LoVo (cell line): ENCODE measurements around the gene ADGRL1.
"Not testable (repeated sequence)": the region's sequence is repeated elsewhere in the genome, so short reads cannot be mapped to it uniquely, and the experiment has no call there.

ENCODE experiments used
- DNase-seq: peaks from one replicate; pipeline ENCODE4 v3.0.0-alpha.2; 2016; ENCODE audit warnings: low spot score

The ADGRL1 gene

GRCh38 chr19:14189415-14189814 lies 16.6 kb downstream of the ADGRL1 start:
- DNase-seq = no peak

DNA sequence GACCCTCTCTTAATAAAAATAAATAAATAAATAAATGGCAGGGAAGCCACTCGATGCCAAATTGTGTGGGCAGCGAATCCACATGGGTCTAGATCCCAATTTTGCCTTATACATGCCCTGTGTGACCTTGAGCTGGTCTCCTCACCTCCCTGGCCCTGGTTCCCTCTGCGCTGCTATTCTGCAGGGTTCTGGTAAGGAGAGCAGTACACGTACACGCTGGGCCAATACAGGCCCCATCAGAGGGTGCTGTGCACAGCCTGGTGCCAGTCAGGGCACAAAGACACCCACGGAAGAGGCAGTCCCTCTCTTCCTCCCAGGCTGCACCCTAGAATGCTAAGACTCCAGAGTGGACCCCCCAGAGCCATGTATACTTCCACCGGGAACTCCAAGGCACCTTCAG lies 17.9 kb downstream of the ADGRL1 start:
- DNase-seq = not testable (repeated sequence)

GRCh38 chr19:14187561-14187960 lies 18.4 kb downstream of the ADGRL1 start:
- DNase-seq = no peak

GRCh38 chr19:14186684-14187083 lies 19.3 kb downstream of the ADGRL1 start:
- DNase-seq = not testable (repeated sequence)

DNA sequence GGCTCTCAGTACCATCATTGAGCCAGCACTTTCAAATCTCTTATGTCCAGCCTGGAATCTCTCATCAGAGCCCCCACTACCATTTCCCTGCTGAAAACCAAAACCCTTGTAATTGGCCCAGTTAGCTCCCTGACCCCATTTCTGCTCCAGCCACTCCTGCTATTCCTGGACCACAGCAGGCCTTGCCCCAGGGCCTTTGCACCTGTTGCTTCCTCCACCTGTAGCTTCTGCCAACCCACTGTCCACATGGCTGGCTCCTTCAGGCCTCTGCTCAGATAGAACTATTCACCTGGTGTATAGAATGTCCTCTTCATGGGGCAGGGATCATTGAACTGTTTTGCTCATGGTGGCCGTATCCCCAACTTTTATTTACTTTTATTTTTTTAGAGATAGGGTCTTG lies 20.3 kb downstream of the ADGRL1 start:
- DNase-seq = not testable (repeated sequence)

- no peak for DNase-seq
These were observed 20.8 kb downstream of the ADGRL1 start for GRCh38 chr19:14185158-14185557.

GRCh38 chr19:14183741-14184350 lies 22.1 kb downstream of the ADGRL1 start:
- DNase-seq = no peak

GRCh38 chr19:14182476-14182875 lies 23.5 kb downstream of the ADGRL1 start:
- no peak for DNase-seq

GRCh38 chr19:14181906-14182305 lies 24.1 kb downstream of the ADGRL1 start:
- DNase-seq = no peak

DNA sequence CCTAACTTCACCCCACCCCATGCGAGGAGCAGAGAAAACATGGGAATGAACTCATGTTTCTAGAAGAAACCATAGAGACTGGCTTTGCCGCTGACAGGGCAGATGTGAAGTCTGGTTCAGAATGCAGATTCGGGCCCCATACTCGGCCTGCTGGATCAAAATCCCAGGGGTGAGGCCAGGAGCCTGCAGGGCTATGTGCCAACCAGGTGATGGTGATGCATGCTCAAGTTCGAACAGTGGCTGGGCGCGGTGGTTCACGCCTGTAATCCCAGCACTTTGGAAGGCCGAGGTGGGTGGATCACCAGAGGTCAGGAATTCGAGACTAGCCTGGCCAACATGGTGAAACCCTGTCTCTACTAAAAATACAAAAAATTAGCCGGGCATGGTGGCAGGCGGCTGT lies 24.8 kb downstream of the ADGRL1 start:
- DNase-seq = not testable (repeated sequence)

DNA sequence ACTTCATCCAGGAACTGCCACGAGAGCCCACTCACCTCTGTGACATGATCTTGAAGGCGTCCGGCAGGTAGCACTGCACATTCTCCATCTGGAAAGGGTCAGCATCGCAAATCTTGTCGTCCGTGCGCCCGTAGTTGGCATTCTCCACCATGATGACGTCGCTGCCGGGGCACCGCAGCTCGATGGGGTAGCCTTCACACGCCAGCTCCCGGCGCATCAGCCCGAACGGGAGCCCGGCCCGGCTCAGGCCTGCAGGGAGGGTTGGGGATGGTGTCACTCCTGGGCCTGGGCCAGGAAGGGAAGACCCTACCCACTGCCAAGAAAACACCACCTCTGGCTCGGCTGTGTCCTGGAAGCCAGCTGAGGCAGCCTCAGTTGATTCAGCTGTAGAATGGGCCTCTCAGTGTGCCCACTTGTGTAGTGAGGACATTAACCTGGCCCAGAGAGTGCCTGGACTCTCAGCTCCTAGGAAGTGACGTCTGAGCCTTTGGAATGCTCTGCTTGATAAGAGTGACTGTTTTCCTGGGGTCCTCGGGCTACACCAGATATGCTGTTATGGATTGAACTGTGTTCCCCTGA lies 28.4 kb downstream of the ADGRL1 start:
- DNase-seq = no peak

- DNase-seq = no peak
These were observed 30.6 kb downstream of the ADGRL1 start for GRCh38 chr19:14175351-14175792.

DNA sequence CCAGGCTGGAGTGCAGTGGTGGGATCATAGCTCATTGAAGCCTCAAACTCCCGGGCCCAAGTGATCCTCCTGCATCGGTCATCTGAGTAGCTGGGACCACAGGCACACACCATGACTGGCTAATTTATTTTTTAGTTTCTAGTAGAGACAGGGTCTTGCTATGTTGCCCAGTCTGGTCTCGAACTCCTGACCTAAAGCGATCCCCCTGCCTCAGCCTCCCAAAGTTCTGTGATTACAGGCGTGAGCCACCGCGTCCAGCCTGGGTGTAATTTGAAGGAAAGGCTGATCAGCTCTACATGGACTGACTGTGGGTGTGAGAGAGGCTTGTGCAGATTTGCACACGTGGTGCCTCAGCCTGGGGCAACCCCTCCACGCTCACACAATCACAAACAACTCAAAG lies 31.1 kb downstream of the ADGRL1 start:
- no peak for DNase-seq

- no peak for DNase-seq
These were observed 37.0 kb downstream of the ADGRL1 start for GRCh38 chr19:14168993-14169392.

GRCh38 chr19:14168259-14168972 lies 37.6 kb downstream of the ADGRL1 start:
- no peak for DNase-seq

DNA sequence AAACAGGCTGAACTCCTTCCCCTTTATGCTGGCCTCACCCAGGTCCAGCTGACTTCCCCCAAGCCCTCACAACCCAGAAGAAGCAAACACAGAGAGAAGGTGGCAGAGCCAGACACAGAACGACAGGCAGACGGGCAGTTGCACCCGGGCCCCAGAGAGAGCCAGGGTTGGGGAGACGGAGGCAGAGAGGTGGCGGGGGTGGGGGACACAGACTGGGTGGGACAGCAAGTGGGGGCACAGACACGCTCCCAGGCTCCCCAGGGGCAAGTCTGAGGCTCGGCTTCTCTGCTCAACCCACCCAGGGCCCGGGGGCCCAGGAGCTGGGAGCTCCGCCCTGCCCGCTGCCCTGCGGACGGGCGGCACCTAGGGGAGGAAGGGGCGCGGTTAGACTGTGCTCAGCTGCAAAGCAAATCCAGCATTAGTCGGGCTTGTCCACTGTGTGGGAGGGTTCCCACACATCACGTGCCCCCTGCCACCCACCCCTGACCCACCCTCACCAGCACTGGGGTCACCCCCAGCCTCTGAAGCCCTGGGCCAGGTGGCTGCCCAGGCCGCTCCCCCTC lies 38.3 kb downstream of the ADGRL1 start:
- no peak for DNase-seq

DNA sequence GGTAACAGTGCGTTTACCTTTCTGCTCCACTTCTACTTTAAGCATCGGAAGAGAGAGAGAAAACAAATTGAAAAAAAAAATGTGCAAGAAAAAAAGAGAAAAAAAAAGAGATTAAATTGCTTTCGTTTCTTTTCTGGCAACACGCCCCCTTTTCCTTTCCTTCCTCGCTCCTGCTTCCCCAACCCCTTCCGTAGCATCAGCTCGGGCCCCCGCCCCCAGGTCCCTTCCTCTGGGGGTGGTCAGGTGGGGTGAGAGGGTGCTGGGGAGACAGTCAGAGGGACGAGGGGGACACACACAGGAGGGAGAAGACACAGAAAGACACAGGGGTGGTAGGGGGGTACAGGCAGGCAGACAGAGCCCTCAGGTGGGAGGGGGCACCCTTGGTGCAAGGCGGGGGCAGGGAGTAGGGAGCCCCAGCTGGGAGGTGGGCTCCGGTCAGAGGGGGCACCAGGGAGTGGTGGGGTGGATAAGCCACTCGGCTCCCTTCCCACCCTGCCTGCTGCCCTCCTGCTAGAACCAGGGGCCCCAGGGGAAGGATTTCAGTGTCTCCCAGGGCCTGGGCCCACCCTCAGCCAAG lies 38.9 kb downstream of the ADGRL1 start:
- DNase-seq = no peak

DNA sequence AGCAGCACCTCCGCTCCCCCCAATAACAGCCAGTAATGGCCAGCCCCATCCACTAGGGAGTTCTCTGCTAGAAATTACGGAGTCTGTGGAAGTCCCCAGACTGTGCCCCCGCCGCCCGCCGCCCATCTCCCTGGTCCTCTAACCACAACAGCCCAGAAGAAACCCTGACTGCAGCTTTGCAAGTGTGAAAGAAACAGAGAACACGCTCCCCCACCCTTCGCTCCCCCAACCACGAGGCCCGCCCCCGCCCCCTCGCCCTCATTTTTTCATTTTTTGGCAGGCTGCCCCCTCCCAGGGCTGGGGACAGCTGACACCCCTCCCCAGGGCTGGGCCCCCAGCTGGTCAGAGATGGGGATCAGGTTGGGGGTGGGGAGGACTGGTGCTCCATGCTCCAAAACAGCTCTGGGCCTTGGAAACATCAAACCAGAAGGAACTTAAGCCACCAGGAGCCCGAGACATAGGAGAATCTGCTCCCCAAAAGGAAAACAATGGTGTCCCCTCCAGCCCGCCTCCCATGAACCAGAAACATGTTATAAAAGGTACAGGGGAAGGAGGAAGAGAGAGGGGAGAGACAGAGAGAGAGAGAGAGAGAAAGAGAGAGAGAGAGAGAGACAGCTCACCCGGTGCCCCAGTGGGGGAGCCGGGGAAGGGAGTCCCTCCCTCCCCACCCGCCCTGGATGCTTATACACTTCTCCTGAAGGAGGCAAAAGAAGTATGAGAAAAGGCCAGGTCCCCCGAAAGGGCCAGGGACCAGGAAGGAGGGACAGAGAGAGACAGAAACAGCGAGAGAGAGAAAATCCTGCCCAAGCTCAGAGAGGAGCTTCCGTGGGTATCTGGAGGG lies 39.8 kb downstream of the ADGRL1 start:
- no peak for DNase-seq

- DNase-seq = no peak
These were observed 41.1 kb downstream of the ADGRL1 start for GRCh38 chr19:14164724-14165493.

DNA sequence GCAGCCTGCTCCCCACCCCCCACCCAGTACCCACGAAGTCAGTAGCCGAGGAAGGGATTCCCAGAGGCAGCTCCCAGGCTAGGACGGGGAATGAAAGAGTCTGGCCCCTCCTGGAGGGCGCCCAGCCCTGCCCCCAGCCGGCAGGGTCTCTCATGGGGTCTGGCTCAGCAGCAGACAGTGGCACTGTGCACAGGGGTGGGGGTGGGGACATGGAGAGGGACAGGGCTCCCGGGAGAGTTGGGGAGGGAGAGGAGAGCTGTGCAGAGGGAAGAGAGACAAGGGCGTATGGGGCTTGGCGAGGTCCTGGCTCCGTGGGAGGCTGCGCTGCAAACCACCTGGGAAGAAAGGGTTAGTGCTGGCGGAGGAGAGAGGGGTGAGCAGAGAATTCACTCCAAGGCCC lies 41.9 kb downstream of the ADGRL1 start:
- no peak for DNase-seq

GRCh38 chr19:14162871-14163297 lies 43.1 kb downstream of the ADGRL1 start:
- DNase-seq = no peak
